ENCODE measurements around the gene MED4. TPM values are rescaled to one million over a fixed set of nuclear protein-coding genes. Genes with fewer than 3 reads are reported as not detected.

MED4 gene
- total and polyA plus RNA-seq, 2 of the 8 experiments (the other 6 are each of a cell fraction or from before 2014, with no cell fraction given): 25.7 to 48.1 TPM

GRCh38 chr13:48108106-48108505 is 13.2 kb upstream of the MED4 start:
- no peaks in the 10 kb centered on the region for H4K20me1 ChIP-seq (replicated peaks in 1 of 2; ENCODE audit: control insufficient read depth in 1 of 2, insufficient read depth in 2 of 2, low read length in 2 of 2)
- no peak overlapping the region for H3K56ac ChIP-seq (replicated peaks; ENCODE audit: insufficient read length, low read depth, low read length)
- H2BK12ac ChIP-seq (ENCODE audit: low read depth, low read length): no peak overlapping the region
- no peak overlapping the region for H4K8ac ChIP-seq (ENCODE audit: extremely low read depth, insufficient read depth, low read length)
- no peak overlapping the region for H3K4me3 ChIP-seq (ENCODE audit: extremely low read depth in 1 of 4, insufficient read depth in 2 of 4, low read depth in 3 of 4, low read length in 4 of 4)
- H3K14ac ChIP-seq (ENCODE audit: insufficient read length): no peak overlapping the region
- no peak for FAIRE-seq
- no peak overlapping the region for H2BK15ac ChIP-seq (ENCODE audit: low read length)
- no peak overlapping the region for H3K4ac ChIP-seq (replicated peaks; ENCODE audit: insufficient read length, low read depth, low read length)
- no peaks in the 10 kb centered on the region for H3K27me3 ChIP-seq (replicated peaks in 1 of 4; ENCODE audit: control insufficient read depth in 3 of 4, extremely low read depth in 1 of 4, insufficient read depth in 3 of 4, low read length in 3 of 4)
- H3K9me3 ChIP-seq (ENCODE audit: insufficient read depth in 2 of 2, low read depth in 1 of 2, low read length in 1 of 2): no peaks in the 10 kb centered on the region
- ChIA-PET CTCF (ENCODE audit: partially characterized antibody) (interaction anchor here (1.3 kb wide), 1 partner anchor 13 kb away, joined by 3 read pairs; the partner anchor contains the start of gene MED4), POLR2A (ENCODE audit: partially characterized antibody) (no interaction called here)
- no peak overlapping the region for H3K4me2 ChIP-seq (ENCODE audit: insufficient read depth in 1 of 2, low read depth in 2 of 2, low read length in 2 of 2)
- TF ChIP-seq TEAD4 (IDR thresholded peaks at IDR 0.05; ENCODE audit: low read depth, low read length) (no peak), SRF (IDR thresholded peaks at IDR 0.05; ENCODE audit: low read depth, low read length) (no peak), ZNF274 (IDR thresholded peaks at IDR 0.05; ENCODE audit: borderline replicate concordance, extremely low read depth, low read length) (no peak), GTF2F1 (IDR thresholded peaks at IDR 0.05; ENCODE audit: borderline replicate concordance, low read depth, low read length) (no peak), CTBP2 (IDR thresholded peaks at IDR 0.05; ENCODE audit: borderline replicate concordance, insufficient read depth, insufficient read length, low read length) (no peak)
- H2BK20ac ChIP-seq (ENCODE audit: low read length): no peak overlapping the region
- no peak overlapping the region for H2BK120ac ChIP-seq (replicated peaks; ENCODE audit: low read depth, low read length)
- H3K23ac ChIP-seq (ENCODE audit: insufficient read length): no peak overlapping the region
- H3K79me2 ChIP-seq (ENCODE audit: control insufficient read depth in 1 of 2, insufficient read depth in 2 of 2, low read length in 2 of 2): no peaks in the 10 kb centered on the region
- H2AK5ac ChIP-seq (ENCODE audit: low read depth, low read length): no peak overlapping the region
- H3K18ac ChIP-seq (ENCODE audit: extremely low read depth, low read length): no peak overlapping the region
- H3K27ac ChIP-seq (ENCODE audit: low read depth, low read length): no peak overlapping the region
- H3K23me2 ChIP-seq (ENCODE audit: low read depth, low read length): no peaks in the 10 kb centered on the region
- H3K36me3 ChIP-seq (ENCODE audit: control insufficient read depth in 2 of 4, insufficient read depth in 4 of 4, low read length in 3 of 4): no peaks in the 10 kb centered on the region
- 72% methylated on average over 4 of the region's 4 CpGs; no CpG with 5 or more reads in 1 of the 2 experiments for WGBS, 2 experiments (ENCODE audit: extremely low coverage in 1 of 2, insufficient coverage in 1 of 2, insufficient read length in 1 of 2, insufficient replicate concordance in 2 of 2, low coverage in 1 of 2, low lambda C conversion rate in 2 of 2, missing lambda C conversion rate in 1 of 2)
- no peaks in the 10 kb centered on the region for H3K79me1 ChIP-seq (ENCODE audit: low read depth, low read length)
- no peak overlapping the region for H3K9ac ChIP-seq (replicated peaks in 1 of 4; ENCODE audit: extremely low read depth in 1 of 4, low read depth in 3 of 4, low read length in 3 of 4)
- DNase-seq (ENCODE audit: low read depth in 1 of 2, low spot score in 2 of 2): no peak
- H3K4me1 ChIP-seq (replicated peaks in 1 of 4; ENCODE audit: control insufficient read depth in 3 of 4, insufficient read depth in 4 of 4, low read length in 3 of 4): no peaks in the 10 kb centered on the region
- no peak overlapping the region for H2AFZ ChIP-seq (ENCODE audit: low read length)
- no peak overlapping the region for H4K91ac ChIP-seq (replicated peaks; ENCODE audit: insufficient read length, low read length)
- H2BK5ac ChIP-seq (ENCODE audit: low read depth, low read length): no peak overlapping the region
- no peak overlapping the region for H4K5ac ChIP-seq (ENCODE audit: insufficient read length, low read depth, low read length)
